ENCODE measurements around the gene TRAK1. TPM values are rescaled to one million over a fixed set of nuclear protein-coding genes. Genes with fewer than 3 reads are reported as not detected.

TRAK1 gene
- total RNA-seq, 4 donors from 2014 or later: 14.3 to 37.5 (median 21.4) TPM

DNA sequence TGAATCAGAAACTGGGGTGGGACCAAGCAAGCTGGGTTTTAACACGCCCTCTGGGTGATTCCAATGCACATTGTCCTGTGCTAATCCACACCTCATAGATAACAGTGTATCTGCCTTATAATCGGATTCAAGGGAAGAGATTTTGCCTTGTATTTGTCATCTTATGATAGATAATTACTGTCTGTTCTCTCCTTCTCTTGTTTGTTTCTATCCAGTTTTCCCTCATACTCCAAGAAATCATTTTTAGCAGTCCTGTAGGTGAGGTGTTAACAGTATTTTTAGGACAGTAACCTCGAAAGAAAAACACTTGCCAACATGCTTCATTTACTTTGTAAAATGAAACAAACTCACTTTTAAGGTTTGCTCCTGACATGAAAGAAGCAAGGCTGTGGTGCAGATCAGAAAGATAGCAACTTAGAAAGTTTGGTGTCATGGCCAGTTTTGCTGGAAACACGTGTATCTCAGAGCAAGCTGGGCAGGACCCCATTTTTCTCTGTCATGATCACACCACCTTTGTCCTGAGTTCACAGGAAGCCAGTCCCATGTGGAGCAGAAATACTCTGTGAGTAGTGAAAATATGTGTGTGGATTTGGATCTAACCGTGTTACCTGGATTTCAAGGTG, 72.6 kb downstream of the TRAK1 start:
- TF ChIP-seq POLR2A (IDR thresholded peaks at IDR 0.05): no peak
- TF ChIP-seq CTCF (IDR thresholded peaks at IDR 0.05): no peak
- H3K27me3 ChIP-seq: no peaks in the 10 kb centered on the region
- DNase-seq: no peak
- no peaks in the 10 kb centered on the region for H3K9me3 ChIP-seq
- H3K4me3 ChIP-seq: no peak overlapping the region
- intact Hi-C loops (cut with DNase I; ENCODE audit: low total_unique reads): no loop called here
- no peak overlapping the region for H3K27ac ChIP-seq
- no peaks in the 10 kb centered on the region for H3K36me3 ChIP-seq
- no peaks in the 10 kb centered on the region for H3K4me1 ChIP-seq

- Histone ChIP-seq H3K36me3 (no peaks in the 10 kb centered on the region), H3K4me1 (no peaks in the 10 kb centered on the region)
These were observed 73.5 kb downstream of the TRAK1 start for GRCh38 chr3:42164656-42165055.

DNA sequence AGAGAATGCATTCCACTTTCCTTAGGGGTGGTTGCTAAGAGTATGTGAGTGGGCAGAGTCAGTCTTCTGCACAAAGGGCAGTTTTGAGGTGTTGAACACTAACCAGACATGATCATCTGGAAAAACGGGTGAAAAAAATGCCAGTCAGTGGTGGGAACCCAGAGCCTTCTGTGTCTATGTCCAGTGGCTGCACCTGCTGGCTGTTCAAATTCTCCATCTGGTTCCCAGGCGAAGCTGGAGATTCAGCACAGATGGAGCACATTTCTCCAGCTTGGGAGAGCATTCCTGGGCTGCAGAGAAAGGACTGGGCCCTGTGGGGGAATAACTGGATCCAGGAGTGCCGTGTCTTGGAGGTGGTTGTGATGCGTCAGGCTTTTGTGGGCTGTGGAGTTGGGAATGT, 74.1 kb downstream of the TRAK1 start:
- Histone ChIP-seq H3K4me3 (no peak overlapping the region), H3K36me3 (no peaks in the 10 kb centered on the region), H3K9me3 (no peaks in the 10 kb centered on the region), H3K4me1 (no peaks in the 10 kb centered on the region), H3K27ac (no peak overlapping the region), H3K27me3 (no peaks in the 10 kb centered on the region)
- DNase-seq: no peak
- intact Hi-C loops (cut with DNase I; ENCODE audit: low total_unique reads): no loop called here
- TF ChIP-seq CTCF (IDR thresholded peaks at IDR 0.05): no peak
- no peak for TF ChIP-seq POLR2A (IDR thresholded peaks at IDR 0.05)

More at GRCh38 chr3:42164656-42165055, 73.5 kb downstream of the TRAK1 start:
- intact Hi-C loops (cut with DNase I; ENCODE audit: low total_unique reads): no loop called here
- DNase-seq: no peak
- no peaks in the 10 kb centered on the region for H3K27me3 ChIP-seq
- no peak overlapping the region for H3K27ac ChIP-seq
- no peak overlapping the region for H3K4me3 ChIP-seq
- TF ChIP-seq CTCF (IDR thresholded peaks at IDR 0.05): no peak
- TF ChIP-seq POLR2A (IDR thresholded peaks at IDR 0.05): no peak
- H3K9me3 ChIP-seq: no peaks in the 10 kb centered on the region

DNA sequence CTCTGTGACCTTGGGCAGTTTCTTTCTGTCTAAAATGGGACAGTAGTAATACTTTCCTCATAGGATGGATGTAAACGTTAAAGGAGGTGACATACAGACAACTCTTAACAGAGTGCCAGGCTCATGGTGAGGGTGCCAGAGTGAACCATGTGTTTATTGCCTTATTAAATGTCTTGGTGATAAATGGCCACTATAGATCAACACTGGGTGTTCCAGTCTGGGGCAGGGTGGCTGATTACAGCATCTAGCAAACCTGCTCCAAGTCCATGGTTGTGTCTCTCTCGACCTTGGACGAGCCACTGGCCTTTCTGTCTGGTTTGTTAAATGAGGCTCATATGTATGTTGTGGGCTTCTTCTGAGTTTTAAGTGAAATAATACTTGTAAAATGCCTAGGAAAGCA, 75.1 kb downstream of the TRAK1 start:
- no peaks in the 10 kb centered on the region for H3K36me3 ChIP-seq
- TF ChIP-seq POLR2A (IDR thresholded peaks at IDR 0.05) (no peak), CTCF (IDR thresholded peaks at IDR 0.05) (no peak)
- no peak for DNase-seq
- H3K4me1 ChIP-seq: no peaks in the 10 kb centered on the region
- intact Hi-C loops (cut with DNase I; ENCODE audit: low total_unique reads): no loop called here
- H3K9me3 ChIP-seq: no peaks in the 10 kb centered on the region
- H3K4me3 ChIP-seq: no peak overlapping the region
- H3K27me3 ChIP-seq: no peaks in the 10 kb centered on the region
- H3K27ac ChIP-seq: no peak overlapping the region

- no peaks in the 10 kb centered on the region for H3K9me3 ChIP-seq
These were observed 75.6 kb downstream of the TRAK1 start for GRCh38 chr3:42166662-42167300.

More at GRCh38 chr3:42166662-42167300, 75.6 kb downstream of the TRAK1 start:
- no peak for DNase-seq
- no peak for TF ChIP-seq POLR2A (IDR thresholded peaks at IDR 0.05)
- TF ChIP-seq CTCF (IDR thresholded peaks at IDR 0.05): no peak
- Histone ChIP-seq H3K27me3 (no peaks in the 10 kb centered on the region), H3K4me1 (no peaks in the 10 kb centered on the region), H3K36me3 (no peaks in the 10 kb centered on the region), H3K27ac (no peak overlapping the region), H3K4me3 (no peak overlapping the region)
- intact Hi-C loops (cut with DNase I; ENCODE audit: low total_unique reads): no loop called here
